Measurements from ENCODE around the gene STXBP6.
"Not testable (repeated sequence)": the region's sequence is repeated elsewhere in the genome, so short reads cannot be mapped to it uniquely, and the experiment has no call there.

STXBP6 gene

GRCh38 chr14:24828486-24828885 is 221.5 kb downstream of the STXBP6 start:
- no peak for DNase-seq (ENCODE audit: low read depth)

- DNase-seq (ENCODE audit: low read depth) = no peak
Measured at GRCh38 chr14:24826390-24826789, 223.6 kb downstream of the STXBP6 start.

- DNase-seq (ENCODE audit: low read depth) = no peak
Measured at GRCh38 chr14:24820616-24821015, 229.3 kb downstream of the STXBP6 start.

GRCh38 chr14:24818823-24819341 is 231.1 kb downstream of the STXBP6 start:
- no peak for DNase-seq (ENCODE audit: low read depth)

GRCh38 chr14:24818058-24818822 is 231.7 kb downstream of the STXBP6 start:
- no peak for DNase-seq (ENCODE audit: low read depth)

GRCh38 chr14:24817212-24818057 is 232.5 kb downstream of the STXBP6 start:
- DNase-seq (ENCODE audit: low read depth) = no peak

GRCh38 chr14:24816929-24817211 is 233.1 kb downstream of the STXBP6 start:
- DNase-seq (ENCODE audit: low read depth) = no peak

- DNase-seq (ENCODE audit: low read depth) = no peak
Measured at GRCh38 chr14:24816011-24816928, 233.7 kb downstream of the STXBP6 start.

- DNase-seq (ENCODE audit: low read depth) = no peak
Measured at GRCh38 chr14:24815543-24815942, 234.4 kb downstream of the STXBP6 start.

GRCh38 chr14:24814944-24815343 is 235.0 kb downstream of the STXBP6 start:
- no peak for DNase-seq (ENCODE audit: low read depth)

- no peak for DNase-seq (ENCODE audit: low read depth)
Measured at GRCh38 chr14:24814346-24814745, 235.6 kb downstream of the STXBP6 start.

GRCh38 chr14:24813819-24814259 is 236.1 kb downstream of the STXBP6 start:
- DNase-seq (ENCODE audit: low read depth) = no peak

- no peak for DNase-seq (ENCODE audit: low read depth)
Measured at GRCh38 chr14:24813089-24813815, 236.7 kb downstream of the STXBP6 start.

- DNase-seq (ENCODE audit: low read depth) = no peak
Measured at GRCh38 chr14:24809135-24809534, 240.8 kb downstream of the STXBP6 start.

GRCh38 chr14:24808412-24808811 is 241.5 kb downstream of the STXBP6 start:
- no peak for DNase-seq (ENCODE audit: low read depth)

- DNase-seq (ENCODE audit: low read depth) = no peak
Measured at GRCh38 chr14:24806061-24806678, 243.8 kb downstream of the STXBP6 start.

- no peak for DNase-seq (ENCODE audit: low read depth)
Measured at GRCh38 chr14:24804552-24805212, 245.3 kb downstream of the STXBP6 start.

- DNase-seq (ENCODE audit: low read depth) = no peak
Measured at GRCh38 chr14:24803933-24804494, 245.9 kb downstream of the STXBP6 start.

GRCh38 chr14:24803426-24803825 is 246.5 kb downstream of the STXBP6 start:
- DNase-seq (ENCODE audit: low read depth) = not testable (repeated sequence)

- DNase-seq (ENCODE audit: low read depth) = no peak
Measured at GRCh38 chr14:24802236-24802635, 247.7 kb downstream of the STXBP6 start.

All from GM04503 (cell line).